Central memory CD8-positive, alpha-beta T cell (primary cell): Measurements from ENCODE around the gene DTD1.

Source experiments
- ATAC-seq: fragments of 150-1000 bp; cut with Tn5 transposase; replicated peaks from 2 replicates; pipeline ENCODE4 v1.10.0; 2022; ENCODE audit warnings: mild to moderate bottlenecking, moderate FRiP score, moderate number of reproducible peaks; ENCODE audit not compliant: poor library complexity, severe bottlenecking; ENCODE audit errors: extremely low read depth
- DNase-seq, 2 donors: peaks; one replicate each; pipeline ENCODE4 v3.0.0; 2021; ENCODE audit warnings: low spot score in 2 of 2
- H3K27ac Mint-ChIP-seq: one replicate; pipeline ENCODE4 v1.8.0; 2022; ENCODE audit warnings: low read depth, mild to moderate bottlenecking, moderate library complexity, mixed read lengths
- H3K27me3 Mint-ChIP-seq: one replicate; pipeline ENCODE4 v1.8.0; 2022; ENCODE audit warnings: mixed read lengths
- H3K36me3 Mint-ChIP-seq: one replicate; pipeline ENCODE4 v1.8.0; 2022; ENCODE audit warnings: mild to moderate bottlenecking, moderate library complexity, mixed read lengths; ENCODE audit not compliant: insufficient read depth
- H3K4me1 Mint-ChIP-seq: one replicate; pipeline ENCODE4 v1.8.0; 2022; ENCODE audit warnings: mixed read lengths
- H3K4me3 Mint-ChIP-seq: one replicate; pipeline ENCODE4 v1.8.0; 2022; ENCODE audit warnings: mild to moderate bottlenecking, moderate library complexity, mixed read lengths
- H3K9me3 Mint-ChIP-seq: one replicate; pipeline ENCODE4 v1.8.0; 2022; ENCODE audit warnings: mixed read lengths

Gene DTD1, protein sequence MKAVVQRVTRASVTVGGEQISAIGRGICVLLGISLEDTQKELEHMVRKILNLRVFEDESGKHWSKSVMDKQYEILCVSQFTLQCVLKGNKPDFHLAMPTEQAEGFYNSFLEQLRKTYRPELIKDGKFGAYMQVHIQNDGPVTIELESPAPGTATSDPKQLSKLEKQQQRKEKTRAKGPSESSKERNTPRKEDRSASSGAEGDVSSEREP

GRCh38 chr20:18587665-18588573, at the start of gene DTD1:
DTD1 (plus strand) TSS chr20:18588054; CDS start chr20:18588073, 19 bp downstream.
- ATAC-seq (peak; percentile 75), DNase-seq (peak; percentile 58 to 73)
- Mint-ChIP-seq H3K4me3 (peak within 1 kb of the TSS; percentile 77), H3K27me3 (peaks cover 13% of the 10 kb centered on the region), H3K9me3 (no peaks in the 10 kb centered on the region), H3K36me3 (peaks cover 5% of the 10 kb centered on the region), H3K27ac (peak within 1 kb of the TSS; percentile 76), H3K4me1 (peaks cover 22% of the 10 kb centered on the region)

GRCh38 chr20:18541741-18542140, 46.1 kb upstream of the DTD1 start:
- peaks cover 48% of the 10 kb centered on the region for H3K36me3 Mint-ChIP-seq
- ATAC-seq = no peak
- no peaks in the 10 kb centered on the region for H3K9me3 Mint-ChIP-seq
- no peak overlapping the region for H3K27ac Mint-ChIP-seq
- H3K4me1 Mint-ChIP-seq = no peaks in the 10 kb centered on the region
- no peak overlapping the region for H3K4me3 Mint-ChIP-seq
- no peaks in the 10 kb centered on the region for H3K27me3 Mint-ChIP-seq
- DNase-seq = no peak

DNA sequence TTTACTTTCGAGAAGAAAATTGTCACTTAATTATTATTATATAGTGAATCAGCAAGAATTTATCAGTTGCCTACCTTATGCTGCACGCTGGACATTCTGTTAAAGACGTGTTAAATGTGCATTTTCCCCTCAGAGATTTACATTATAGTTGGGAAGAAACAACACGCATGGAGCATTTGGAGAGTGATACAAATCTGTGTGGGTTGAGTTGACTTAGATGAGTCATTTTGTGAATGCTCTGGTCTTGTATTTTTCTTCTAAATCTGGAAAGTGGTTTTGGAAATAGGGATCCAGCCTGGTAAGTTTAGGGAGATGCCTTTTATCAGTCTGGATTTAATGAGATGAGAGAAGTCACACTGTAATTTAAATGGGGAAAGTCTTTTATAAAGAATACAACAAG, 44.6 kb upstream of the DTD1 start:
- H3K4me1 Mint-ChIP-seq = no peaks in the 10 kb centered on the region
- H3K27ac Mint-ChIP-seq = no peak overlapping the region
- DNase-seq = no peak
- H3K9me3 Mint-ChIP-seq = no peaks in the 10 kb centered on the region
- no peak for ATAC-seq
- H3K4me3 Mint-ChIP-seq = no peak overlapping the region
- H3K27me3 Mint-ChIP-seq = no peaks in the 10 kb centered on the region
- peaks cover 49% of the 10 kb centered on the region for H3K36me3 Mint-ChIP-seq

DNA sequence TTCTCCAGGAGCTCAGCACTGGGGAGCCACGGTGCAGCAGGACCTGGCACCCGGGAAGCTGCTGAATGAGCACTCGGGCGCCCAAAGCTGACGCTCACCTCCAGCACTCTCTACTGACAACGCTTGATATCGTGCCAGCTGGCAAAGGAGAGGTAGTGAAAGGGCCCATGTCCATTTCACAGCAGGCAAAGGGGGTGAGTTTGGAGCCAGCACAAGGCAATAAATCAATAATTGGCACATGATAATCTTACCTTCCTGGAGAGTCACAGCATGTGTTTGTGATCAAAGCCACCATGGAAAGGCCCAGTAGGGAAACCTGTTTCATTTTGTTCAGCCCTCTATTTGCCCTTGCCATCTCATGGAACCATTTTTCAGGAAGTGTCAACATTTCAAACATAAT, 43.9 kb upstream of the DTD1 start:
- Mint-ChIP-seq H3K4me1 (no peaks in the 10 kb centered on the region), H3K9me3 (no peaks in the 10 kb centered on the region), H3K27ac (no peak overlapping the region), H3K4me3 (no peak overlapping the region), H3K27me3 (no peaks in the 10 kb centered on the region), H3K36me3 (peaks cover 49% of the 10 kb centered on the region)
- ATAC-seq (no peak), DNase-seq (no peak)

DNA sequence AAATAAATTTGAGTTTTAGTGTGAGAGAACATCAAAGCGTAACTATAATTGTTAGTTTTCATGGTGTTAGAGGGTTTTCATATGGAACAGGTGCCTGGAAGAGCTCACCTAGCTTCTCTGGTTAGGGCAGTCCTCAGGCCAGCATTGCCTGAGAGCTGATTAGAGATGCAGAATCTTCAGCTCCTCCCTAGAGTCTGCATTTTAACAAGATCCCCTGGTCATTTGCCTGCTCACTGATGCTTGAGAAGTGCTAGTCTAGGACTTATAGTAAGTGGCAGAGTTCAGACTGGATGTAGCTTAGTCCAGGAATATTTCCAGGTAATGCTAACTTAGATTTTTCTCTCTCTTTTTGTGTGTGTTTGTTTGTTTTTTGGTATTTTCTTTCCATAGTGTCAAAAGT, 42.3 kb upstream of the DTD1 start:
- H3K27me3 Mint-ChIP-seq = no peaks in the 10 kb centered on the region
- no peak overlapping the region for H3K4me3 Mint-ChIP-seq
- H3K9me3 Mint-ChIP-seq = no peaks in the 10 kb centered on the region
- no peak for DNase-seq
- H3K27ac Mint-ChIP-seq = peak overlapping the region; percentile 44
- H3K36me3 Mint-ChIP-seq = peaks cover 47% of the 10 kb centered on the region
- no peaks in the 10 kb centered on the region for H3K4me1 Mint-ChIP-seq
- ATAC-seq = no peak

GRCh38 chr20:18548465-18548864, 39.4 kb upstream of the DTD1 start:
- ATAC-seq = no peak
- H3K27me3 Mint-ChIP-seq = no peaks in the 10 kb centered on the region
- H3K27ac Mint-ChIP-seq = no peak overlapping the region
- H3K4me1 Mint-ChIP-seq = no peaks in the 10 kb centered on the region
- DNase-seq = no peak
- no peaks in the 10 kb centered on the region for H3K9me3 Mint-ChIP-seq
- H3K4me3 Mint-ChIP-seq = no peak overlapping the region
- H3K36me3 Mint-ChIP-seq = peaks cover 47% of the 10 kb centered on the region

DNA sequence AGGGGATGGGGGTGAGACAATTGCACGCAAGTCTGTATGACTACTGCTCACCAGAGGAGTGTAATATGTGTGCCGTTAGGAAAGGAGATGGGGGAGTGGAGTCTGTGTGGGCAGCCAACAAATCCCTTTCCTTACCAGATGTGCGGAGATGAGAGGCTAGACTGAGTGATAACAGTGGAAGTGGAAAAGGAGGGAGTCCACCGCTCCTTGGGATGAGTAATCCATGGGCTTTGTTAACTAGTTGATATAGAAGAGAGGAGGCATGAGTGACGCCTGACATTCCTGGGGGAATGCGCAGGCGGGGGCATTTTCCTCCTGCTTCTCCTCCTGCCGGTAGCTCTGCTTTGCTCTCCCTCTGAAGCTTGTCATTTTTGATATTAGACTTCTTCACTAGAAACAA, 34.1 kb upstream of the DTD1 start:
- Mint-ChIP-seq H3K36me3 (peaks cover 49% of the 10 kb centered on the region), H3K9me3 (no peaks in the 10 kb centered on the region), H3K4me1 (no peaks in the 10 kb centered on the region), H3K27me3 (no peaks in the 10 kb centered on the region), H3K27ac (no peak overlapping the region), H3K4me3 (no peak overlapping the region)
- ATAC-seq (no peak), DNase-seq (no peak)

GRCh38 chr20:18566892-18567738, 20.7 kb upstream of the DTD1 start, which contains the start of gene SMIM26:
SMIM26 (plus strand) TSS chr20:18567432; CDS start chr20:18567479, 47 bp downstream.
- Mint-ChIP-seq H3K27me3 (no peaks in the 10 kb centered on the region), H3K36me3 (peaks cover 26% of the 10 kb centered on the region), H3K9me3 (no peaks in the 10 kb centered on the region), H3K4me3 (peak within 1 kb of the TSS; percentile 79), H3K27ac (peak within 1 kb of the TSS; percentile 99), H3K4me1 (peaks cover 12% of the 10 kb centered on the region)
- ATAC-seq (peak; percentile 99), DNase-seq (peak; percentile 86 to 90)

GRCh38 chr20:18567739-18568091, 20.1 kb upstream of the DTD1 start:
- H3K4me3 Mint-ChIP-seq = peak overlapping the region; percentile 79
- peaks cover 26% of the 10 kb centered on the region for H3K36me3 Mint-ChIP-seq
- H3K9me3 Mint-ChIP-seq = no peaks in the 10 kb centered on the region
- no peaks in the 10 kb centered on the region for H3K27me3 Mint-ChIP-seq
- no peak for ATAC-seq
- no peak for DNase-seq
- H3K4me1 Mint-ChIP-seq = peaks cover 17% of the 10 kb centered on the region
- peak overlapping the region; percentile 99 for H3K27ac Mint-ChIP-seq

DNA sequence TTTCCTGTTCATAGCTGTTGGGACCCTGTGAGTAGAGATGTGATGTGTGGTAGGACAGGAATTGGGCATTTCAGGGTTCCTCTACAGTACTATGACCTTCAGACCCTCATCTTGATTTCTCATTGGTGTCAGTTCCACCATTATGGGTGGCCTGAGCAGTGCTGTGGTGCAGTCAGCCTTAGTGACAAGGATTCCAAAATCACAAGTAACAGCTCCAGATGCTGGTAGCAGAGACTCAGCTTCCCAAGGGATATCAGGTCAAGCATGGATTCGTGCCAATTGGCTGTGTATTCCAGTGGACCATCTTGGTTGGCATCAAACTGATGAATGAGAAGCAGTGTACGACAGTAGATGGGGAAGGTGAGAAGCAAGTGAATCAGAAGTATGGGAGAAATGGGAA, 16.8 kb upstream of the DTD1 start:
- no peak overlapping the region for H3K27ac Mint-ChIP-seq
- no peaks in the 10 kb centered on the region for H3K9me3 Mint-ChIP-seq
- ATAC-seq = no peak
- H3K4me3 Mint-ChIP-seq = no peak overlapping the region
- DNase-seq = no peak
- peaks cover 17% of the 10 kb centered on the region for H3K4me1 Mint-ChIP-seq
- H3K27me3 Mint-ChIP-seq = no peaks in the 10 kb centered on the region
- H3K36me3 Mint-ChIP-seq = peaks cover 23% of the 10 kb centered on the region

DNA sequence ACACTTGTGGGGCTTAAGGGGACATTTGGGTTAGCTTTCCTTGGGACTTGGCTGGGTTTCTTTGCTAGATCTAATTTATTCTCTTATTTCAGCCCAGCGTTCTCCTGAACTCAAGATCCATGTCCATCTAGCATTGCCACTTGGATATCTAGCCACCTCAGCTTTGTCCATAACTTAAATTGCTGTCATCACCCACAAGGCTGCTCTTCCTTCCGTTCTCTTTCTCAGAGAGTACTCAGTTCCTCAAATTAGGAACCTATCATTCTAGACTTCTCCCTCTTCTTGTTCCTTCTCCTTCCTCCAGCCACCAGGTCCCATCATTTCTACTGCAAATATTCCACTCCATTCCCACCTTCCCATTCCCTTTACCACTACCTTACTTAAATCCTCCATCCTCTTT, 16.3 kb upstream of the DTD1 start:
- H3K36me3 Mint-ChIP-seq = peaks cover 23% of the 10 kb centered on the region
- H3K4me1 Mint-ChIP-seq = peaks cover 15% of the 10 kb centered on the region
- H3K27me3 Mint-ChIP-seq = no peaks in the 10 kb centered on the region
- no peak for ATAC-seq
- no peak overlapping the region for H3K27ac Mint-ChIP-seq
- no peaks in the 10 kb centered on the region for H3K9me3 Mint-ChIP-seq
- no peak for DNase-seq
- H3K4me3 Mint-ChIP-seq = no peak overlapping the region

- no peaks in the 10 kb centered on the region for H3K9me3 Mint-ChIP-seq
- DNase-seq = no peak
- no peaks in the 10 kb centered on the region for H3K36me3 Mint-ChIP-seq
- H3K27me3 Mint-ChIP-seq = peaks cover 14% of the 10 kb centered on the region
- no peak overlapping the region for H3K27ac Mint-ChIP-seq
- ATAC-seq = no peak
- H3K4me3 Mint-ChIP-seq = no peak overlapping the region
- H3K4me1 Mint-ChIP-seq = no peaks in the 10 kb centered on the region
Measured at GRCh38 chr20:18577942-18578341, 9.9 kb upstream of the DTD1 start.
